ENCODE results near the gene AKR7A3.

Gene AKR7A3

GRCh38 chr1:19319196-19319595 is 30.6 kb upstream of the AKR7A3 start:
- DNase-seq (ENCODE audit: low read depth) = no peak
- H3K4me3 ChIP-seq (ENCODE audit: low read depth, low read length) = no peak overlapping the region
- no peak for TF ChIP-seq CTCF (conservative IDR thresholded peaks at IDR 0.05; ENCODE audit: low read depth, low read length)

- DNase-seq (ENCODE audit: low read depth) = no peak
- H3K4me3 ChIP-seq (ENCODE audit: low read depth, low read length) = no peak overlapping the region
- peak; percentile 8 for TF ChIP-seq CTCF (conservative IDR thresholded peaks at IDR 0.05; ENCODE audit: low read depth, low read length)
Measured at GRCh38 chr1:19317126-19317910, 28.7 kb upstream of the AKR7A3 start.

DNA sequence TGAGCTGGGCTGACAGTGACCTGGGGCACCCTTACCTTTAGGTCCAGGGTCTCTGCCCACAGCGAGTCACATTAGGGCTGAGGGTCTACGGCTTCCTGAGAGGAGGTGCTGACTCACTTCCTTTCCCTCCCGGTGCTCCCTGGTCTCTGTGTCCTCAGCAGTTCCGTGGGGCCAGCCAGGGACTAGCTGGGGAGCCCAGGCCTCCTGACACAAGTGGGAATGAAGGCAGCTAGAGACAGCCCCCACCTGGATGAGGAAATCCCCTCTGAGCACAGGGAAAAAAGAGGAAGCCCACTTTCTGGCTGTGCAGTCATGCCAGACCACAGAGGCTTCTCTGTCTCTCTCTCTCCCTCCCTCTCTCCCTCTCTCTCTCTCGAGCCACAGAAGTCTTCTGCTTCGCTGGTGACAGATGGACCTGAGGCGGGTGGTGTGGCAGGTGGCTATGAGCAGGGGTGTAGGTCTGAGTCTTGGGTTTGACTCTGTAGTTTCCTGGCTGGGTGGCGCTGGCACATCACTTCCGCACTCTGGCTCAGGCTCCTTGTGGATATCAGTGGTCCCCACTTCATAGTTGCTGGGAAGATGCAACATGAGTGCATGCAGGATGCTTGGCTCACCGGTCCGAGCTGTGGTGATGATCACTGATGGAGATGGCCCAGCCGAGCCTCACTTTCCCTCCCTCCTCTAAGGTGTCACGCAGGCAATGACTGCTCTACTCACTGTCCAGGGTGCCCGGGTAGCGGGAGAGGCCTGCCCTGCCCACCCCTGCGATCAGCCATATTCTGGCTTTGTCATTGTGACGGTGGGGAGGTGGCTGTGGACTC is 27.0 kb upstream of the AKR7A3 start:
- peak; percentile 57 for DNase-seq (ENCODE audit: low read depth)
- no peak for TF ChIP-seq CTCF (conservative IDR thresholded peaks at IDR 0.05; ENCODE audit: low read depth, low read length)
- no peak overlapping the region for H3K4me3 ChIP-seq (ENCODE audit: low read depth, low read length)

- no peak for DNase-seq (ENCODE audit: low read depth)
- TF ChIP-seq CTCF (conservative IDR thresholded peaks at IDR 0.05; ENCODE audit: low read depth, low read length) = no peak
- H3K4me3 ChIP-seq (ENCODE audit: low read depth, low read length) = no peak overlapping the region
Measured at GRCh38 chr1:19313961-19314882, 25.7 kb upstream of the AKR7A3 start.

- TF ChIP-seq CTCF (conservative IDR thresholded peaks at IDR 0.05; ENCODE audit: low read depth, low read length) = no peak
- H3K4me3 ChIP-seq (ENCODE audit: low read depth, low read length) = no peak overlapping the region
- no peak for DNase-seq (ENCODE audit: low read depth)
Measured at GRCh38 chr1:19313636-19313959, 25.0 kb upstream of the AKR7A3 start.

- DNase-seq (ENCODE audit: low read depth) = no peak
- peak overlapping the region; percentile 79 for H3K4me3 ChIP-seq (ENCODE audit: low read depth, low read length)
- TF ChIP-seq CTCF (conservative IDR thresholded peaks at IDR 0.05; ENCODE audit: low read depth, low read length) = no peak
Measured at GRCh38 chr1:19312782-19313635, 24.4 kb upstream of the AKR7A3 start.

All from choroid plexus epithelial cell (primary cell).